Esophagus (tissue), 2 donors: Measurements from ENCODE around the gene CIB4. TPM values are rescaled to one million over a fixed set of nuclear protein-coding genes. Genes with fewer than 3 reads are reported as not detected.

Source experiments
- H3K27ac ChIP-seq, 2 donors: one replicate each; pipeline ENCODE4 v1.5.1; 2013; ENCODE audit warnings: low read depth in 2 of 2, mild to moderate bottlenecking in 2 of 2, inconsistent platforms in 1 of 2, low read length in 1 of 2, moderate library complexity in 1 of 2
- H3K27me3 ChIP-seq, 2 donors: one replicate each; pipeline ENCODE4 v1.6.1; 2013; ENCODE audit warnings: low read length in 2 of 2, control low read depth in 1 of 2, mild to moderate bottlenecking in 1 of 2; ENCODE audit not compliant: insufficient read depth in 2 of 2, control insufficient read depth in 1 of 2
- H3K36me3 ChIP-seq, 2 donors: one replicate each; pipeline ENCODE4 v1.6.1; 2013; ENCODE audit warnings: low read length in 1 of 2; ENCODE audit not compliant: control insufficient read depth in 2 of 2, insufficient read depth in 2 of 2
- H3K4me1 ChIP-seq, 2 donors: one replicate each; pipeline ENCODE4 v1.6.1; 2013; ENCODE audit warnings: low read length in 1 of 2; ENCODE audit not compliant: control insufficient read depth in 2 of 2, insufficient read depth in 2 of 2
- H3K4me3 ChIP-seq, 2 donors: one replicate each; pipeline ENCODE4 v1.5.1; 2013; ENCODE audit warnings: low read length in 2 of 2, mild to moderate bottlenecking in 2 of 2, low read depth in 1 of 2, moderate library complexity in 1 of 2
- H3K9me3 ChIP-seq, 2 donors: one replicate each; pipeline ENCODE4 v1.6.1; 2013; ENCODE audit warnings: mild to moderate bottlenecking in 2 of 2, low read depth in 1 of 2, low read length in 1 of 2, moderate library complexity in 1 of 2; ENCODE audit not compliant: control insufficient read depth in 2 of 2, insufficient read depth in 1 of 2
- WGBS, 2 donors: extraction: QIAGEN DNeasy Blood & Tissue Kit; methylation state at CpG; one replicate each; pipeline ENCODE4 v1.1.7; 2013; 5-methylcytosine and 5-hydroxymethylcytosine counted together
- polyA plus RNA-seq, 2 donors: library from polyadenylated mRNA; stranded (reverse); fragments of 200-250 nt; gene quantifications; one replicate each; pipeline ENCODE4 v1.2.3, GENCODE V29; 2013
- donor health status: healthy with polysubstance abuse.
- donor health status: Bipolar disorder and iron deficiency.

CIB4 gene
- polyA plus RNA-seq, 2 donors, result not detected

DNA sequence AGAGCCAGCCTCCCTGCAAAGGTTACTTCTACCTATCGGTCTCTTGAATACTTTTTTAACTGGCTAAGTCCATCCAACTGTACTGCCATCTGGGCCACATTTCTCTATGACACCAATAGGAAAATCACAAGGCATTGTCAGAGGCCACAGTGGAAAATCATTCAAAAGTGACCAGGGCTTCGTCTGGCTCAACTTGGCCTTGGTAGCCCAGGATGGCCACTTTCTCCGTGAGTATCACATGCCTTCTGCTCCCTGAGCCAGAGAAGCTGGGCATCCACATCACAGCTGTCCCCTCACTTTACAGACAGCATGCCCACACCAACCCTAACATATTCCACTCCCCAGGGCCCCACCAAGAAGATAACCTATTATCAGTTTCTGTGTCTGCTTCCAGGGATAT, 5.8 kb downstream of the CIB4 start:
- Histone ChIP-seq H3K27me3 (no peaks in the 10 kb centered on the region), H3K9me3 (no peaks in the 10 kb centered on the region), H3K4me1 (peaks cover 0 to 1% of the 10 kb centered on the region in 2 donors), H3K27ac (no peak overlapping the region), H3K4me3 (no peak overlapping the region), H3K36me3 (no peaks in the 10 kb centered on the region)
- WGBS, 2 donors, result 92 to 93% methylated on average over 3 of the region's 3 CpGs

GRCh38 chr2:26634636-26635230, 6.4 kb downstream of the CIB4 start:
- no peaks in the 10 kb centered on the region for H3K9me3 ChIP-seq
- no peaks in the 10 kb centered on the region for H3K4me1 ChIP-seq
- no peak overlapping the region for H3K27ac ChIP-seq
- H3K4me3 ChIP-seq, result no peak overlapping the region
- no peaks in the 10 kb centered on the region for H3K36me3 ChIP-seq
- H3K27me3 ChIP-seq, result no peaks in the 10 kb centered on the region
- 90 to 91% methylated on average over 11 of the region's 11 CpGs for WGBS, 2 donors

- no peaks in the 10 kb centered on the region for H3K27me3 ChIP-seq
- no peaks in the 10 kb centered on the region for H3K9me3 ChIP-seq
- H3K36me3 ChIP-seq, result no peaks in the 10 kb centered on the region
- H3K4me1 ChIP-seq, result no peaks in the 10 kb centered on the region
- no peak overlapping the region for H3K27ac ChIP-seq
- 73 to 81% methylated on average over 7 of the region's 7 CpGs for WGBS, 2 donors
- no peak overlapping the region for H3K4me3 ChIP-seq
These were observed 7.1 kb downstream of the CIB4 start for GRCh38 chr2:26633993-26634595.

- no peaks in the 10 kb centered on the region for H3K36me3 ChIP-seq
- H3K9me3 ChIP-seq, result no peaks in the 10 kb centered on the region
- no peaks in the 10 kb centered on the region for H3K27me3 ChIP-seq
- H3K4me1 ChIP-seq, result no peaks in the 10 kb centered on the region
- whole genome bisulfite sequencing, 2 donors, result 68 to 75% methylated on average over 13 of the region's 13 CpGs
- no peak overlapping the region for H3K4me3 ChIP-seq
- no peak overlapping the region for H3K27ac ChIP-seq
These were observed 7.7 kb downstream of the CIB4 start for GRCh38 chr2:26633351-26633945.

DNA sequence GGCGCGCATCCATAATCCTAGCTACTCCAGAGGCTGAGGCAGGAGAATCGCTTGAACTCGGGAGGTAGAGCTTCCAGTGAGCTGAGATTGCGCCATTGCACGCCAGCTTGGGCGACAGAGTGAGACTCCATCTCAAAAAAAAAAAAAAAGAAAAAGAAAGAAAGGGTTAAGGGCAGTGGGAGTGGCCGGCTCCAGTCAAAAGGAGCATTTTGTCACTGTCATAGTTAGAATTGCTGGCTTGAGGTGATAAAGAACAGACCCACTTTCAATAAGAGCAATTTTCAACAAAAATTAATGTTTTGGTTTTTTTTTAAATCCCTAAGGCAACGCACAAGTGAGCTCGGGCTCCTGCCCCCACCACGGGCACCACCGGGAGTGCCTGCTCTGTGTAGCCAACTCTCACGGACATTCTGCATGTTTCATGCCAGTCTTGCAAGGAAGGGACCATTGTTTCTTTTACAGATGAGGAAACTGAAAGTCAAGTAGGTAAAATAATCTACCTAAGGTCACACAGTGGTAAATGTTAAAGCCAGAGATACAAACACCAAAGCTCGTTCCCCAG, 8.5 kb downstream of the CIB4 start:
- H3K36me3 ChIP-seq, result no peaks in the 10 kb centered on the region
- H3K4me3 ChIP-seq, result no peak overlapping the region
- 68 to 75% methylated on average over 14 of the region's 14 CpGs for WGBS, 2 donors
- H3K27ac ChIP-seq, result no peak overlapping the region
- H3K27me3 ChIP-seq, result no peaks in the 10 kb centered on the region
- H3K9me3 ChIP-seq, result no peaks in the 10 kb centered on the region
- no peaks in the 10 kb centered on the region for H3K4me1 ChIP-seq

DNA sequence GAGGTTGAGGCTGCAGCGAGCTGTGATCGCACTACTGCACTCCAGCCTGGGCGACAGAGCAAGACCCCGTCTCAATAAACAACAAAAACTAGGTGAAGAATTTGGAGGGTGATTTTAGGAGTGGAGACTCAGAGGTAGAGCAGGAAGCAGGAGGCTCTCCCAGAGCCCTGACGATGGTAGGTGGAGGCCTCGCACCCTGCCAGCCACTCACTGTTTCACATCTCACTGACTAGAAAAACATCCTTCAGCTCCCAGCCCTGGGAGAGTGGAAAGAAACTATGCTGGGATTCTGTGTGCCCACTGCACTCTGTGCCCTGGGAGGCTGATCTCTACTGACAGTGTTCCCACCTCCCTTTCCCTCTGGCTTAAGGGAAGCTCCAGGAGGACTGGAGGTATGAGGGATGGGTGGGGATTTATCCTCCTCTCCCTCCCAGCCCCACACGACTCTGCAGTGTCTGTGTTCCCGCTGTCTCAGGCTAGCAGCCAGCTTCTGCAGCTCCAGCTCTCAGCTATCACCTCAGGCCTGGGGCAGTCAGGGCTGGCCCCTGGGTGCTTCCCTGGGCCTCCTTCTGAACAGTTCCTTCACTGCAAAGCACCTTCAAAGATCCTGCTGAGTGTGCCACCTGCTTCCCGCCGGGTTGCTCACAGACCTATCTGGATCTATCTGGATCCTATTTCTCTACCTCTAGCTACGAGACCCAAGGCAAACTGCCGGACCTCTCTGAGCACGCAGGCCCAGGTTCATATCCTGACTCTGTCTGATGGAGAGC, 9.6 kb downstream of the CIB4 start:
- H3K27ac ChIP-seq, result no peak overlapping the region
- no peaks in the 10 kb centered on the region for H3K4me1 ChIP-seq
- no peaks in the 10 kb centered on the region for H3K36me3 ChIP-seq

DNA sequence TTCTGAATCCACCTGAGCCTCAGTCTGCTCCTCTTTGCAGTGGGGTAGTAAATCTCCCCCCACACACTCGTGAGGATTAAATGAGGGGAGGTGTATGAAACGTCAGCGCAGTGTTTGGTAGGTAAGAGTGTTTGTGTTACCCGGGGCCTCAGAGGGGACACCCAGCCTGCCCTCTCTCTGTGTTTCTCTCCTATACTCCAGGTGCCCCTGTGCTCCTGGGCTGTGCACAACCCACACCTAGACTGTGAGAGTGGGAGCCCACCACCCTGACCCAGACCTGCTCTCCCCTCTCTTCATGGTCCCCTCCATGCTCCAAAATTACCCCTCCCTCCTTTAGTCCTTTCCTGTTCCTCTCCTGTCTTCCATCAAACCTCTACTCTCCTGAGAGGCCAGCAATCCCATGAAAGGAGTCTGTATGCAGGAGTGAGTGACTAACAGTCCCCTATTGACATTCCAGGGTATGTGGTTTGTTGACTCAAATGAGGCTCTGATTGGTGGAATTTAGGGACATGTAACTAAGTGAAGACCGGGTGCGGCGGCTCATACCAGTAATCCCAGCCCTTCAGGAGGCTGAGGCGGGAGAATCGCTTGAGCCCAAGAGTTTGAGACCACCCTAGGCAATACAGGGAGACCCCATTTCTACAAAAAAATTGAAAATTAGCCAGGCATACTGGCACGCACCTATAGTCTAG, 10.4 kb downstream of the CIB4 start:
- no peak overlapping the region for H3K27ac ChIP-seq
- H3K36me3 ChIP-seq, result no peaks in the 10 kb centered on the region
- no peaks in the 10 kb centered on the region for H3K9me3 ChIP-seq
- no peak overlapping the region for H3K4me3 ChIP-seq
- no peaks in the 10 kb centered on the region for H3K4me1 ChIP-seq
- no peaks in the 10 kb centered on the region for H3K27me3 ChIP-seq
- WGBS, 2 donors, result 73 to 84% methylated on average over 10 of the region's 10 CpGs

More for the DNA sequence above, 9.6 kb downstream of the CIB4 start:
- Histone ChIP-seq H3K4me3 (no peak overlapping the region), H3K27me3 (no peaks in the 10 kb centered on the region), H3K9me3 (no peaks in the 10 kb centered on the region)
- 87 to 88% methylated on average over 13 of the region's 13 CpGs for WGBS, 2 donors

DNA sequence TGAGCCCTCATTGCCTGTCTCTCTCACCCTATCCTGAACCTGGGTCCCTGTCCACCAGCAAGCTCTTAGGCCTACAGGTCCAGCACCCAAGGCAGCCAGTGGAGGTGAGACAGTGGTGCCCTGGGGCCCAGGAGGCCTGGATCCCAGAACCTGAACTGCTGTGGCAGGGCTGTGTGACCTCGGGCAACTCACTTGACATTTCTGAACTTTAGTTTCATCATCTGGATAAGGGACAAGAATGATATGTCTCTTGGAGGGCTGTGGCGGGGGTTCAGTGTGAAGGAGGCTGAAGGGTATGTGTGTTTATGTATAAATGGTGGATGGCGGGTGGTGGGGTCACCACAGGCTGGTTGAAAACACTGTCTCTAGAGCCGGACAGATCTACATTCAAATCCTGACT, 10.9 kb downstream of the CIB4 start:
- no peaks in the 10 kb centered on the region for H3K27me3 ChIP-seq
- WGBS, 2 donors, result 87 to 88% methylated on average over 4 of the region's 4 CpGs
- H3K4me1 ChIP-seq, result no peaks in the 10 kb centered on the region
- H3K9me3 ChIP-seq, result no peaks in the 10 kb centered on the region
- H3K36me3 ChIP-seq, result no peaks in the 10 kb centered on the region
- H3K27ac ChIP-seq, result no peak overlapping the region
- no peak overlapping the region for H3K4me3 ChIP-seq

DNA sequence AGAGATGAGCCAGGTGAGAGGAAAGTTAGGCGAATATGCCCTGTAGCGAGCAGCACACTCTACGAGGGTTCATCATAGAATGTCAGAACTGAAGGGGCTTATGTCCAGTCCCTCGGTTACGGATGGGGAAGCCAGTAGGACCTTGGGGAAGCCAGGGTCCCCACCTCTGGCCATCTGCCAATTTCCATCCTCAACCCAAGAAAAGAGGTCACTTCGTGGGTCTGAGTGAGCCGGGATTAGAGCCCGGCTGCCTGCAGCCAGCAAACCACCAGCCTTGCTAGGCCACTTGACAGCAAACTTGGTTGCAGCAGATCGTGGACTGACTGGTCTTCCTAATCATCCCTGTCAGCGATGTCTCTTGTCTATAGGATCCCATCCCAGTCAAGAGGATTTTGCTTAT, 11.4 kb downstream of the CIB4 start:
- Histone ChIP-seq H3K9me3 (no peaks in the 10 kb centered on the region), H3K27ac (no peak overlapping the region), H3K36me3 (no peaks in the 10 kb centered on the region), H3K4me3 (no peak overlapping the region), H3K27me3 (no peaks in the 10 kb centered on the region), H3K4me1 (no peaks in the 10 kb centered on the region)
- WGBS, 2 donors, result 81 to 82% methylated on average over 10 of the region's 10 CpGs
